ENCODE data around the gene STS.
"Not testable (repeated sequence)": the region's sequence is repeated elsewhere in the genome, so short reads cannot be mapped to it uniquely, and the experiment has no call there.

STS gene

DNA sequence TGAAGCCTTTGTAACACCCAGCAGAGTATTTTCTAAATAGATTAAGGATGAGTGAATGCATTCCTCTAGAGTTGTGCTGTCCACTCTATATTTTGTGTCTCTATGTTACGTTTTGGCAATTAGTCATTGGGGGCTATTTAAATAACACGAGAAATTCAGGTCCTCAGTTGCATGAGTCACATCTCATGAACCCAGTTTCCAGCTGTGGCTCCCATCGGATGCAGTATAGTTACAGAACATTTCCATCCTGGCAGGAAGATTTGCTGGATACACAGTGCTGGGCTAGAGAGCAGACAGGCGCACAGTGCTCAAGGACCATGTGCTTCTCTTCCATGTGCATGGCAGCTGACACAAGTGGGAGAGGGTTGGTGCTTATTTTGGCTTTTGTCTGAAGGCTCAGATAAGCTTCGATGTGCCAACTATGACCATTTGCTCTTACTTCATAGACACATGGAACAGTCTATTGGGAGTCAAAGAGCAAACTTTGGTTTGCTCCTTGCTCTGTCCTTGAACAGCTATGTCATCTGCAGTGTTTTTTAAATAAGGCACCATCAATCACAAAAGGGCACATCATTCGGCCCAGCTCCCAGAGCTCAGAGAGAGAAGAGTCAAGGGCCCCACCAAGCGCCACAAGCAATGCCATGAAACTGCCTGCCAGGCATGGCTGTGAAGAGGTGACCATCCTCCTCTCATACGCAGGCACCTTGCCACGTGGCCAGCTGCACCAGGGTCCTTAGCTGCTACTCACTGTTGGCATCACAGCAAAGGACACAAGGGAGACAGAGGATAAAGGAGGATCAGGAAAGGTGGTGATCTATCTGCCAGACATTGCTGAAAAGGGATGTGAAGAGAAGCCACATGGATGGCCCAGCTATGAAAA, 8.1 kb upstream of the STS start:
- DNase-seq (ENCODE audit: low read depth in 2 of 2): no peak

DNA sequence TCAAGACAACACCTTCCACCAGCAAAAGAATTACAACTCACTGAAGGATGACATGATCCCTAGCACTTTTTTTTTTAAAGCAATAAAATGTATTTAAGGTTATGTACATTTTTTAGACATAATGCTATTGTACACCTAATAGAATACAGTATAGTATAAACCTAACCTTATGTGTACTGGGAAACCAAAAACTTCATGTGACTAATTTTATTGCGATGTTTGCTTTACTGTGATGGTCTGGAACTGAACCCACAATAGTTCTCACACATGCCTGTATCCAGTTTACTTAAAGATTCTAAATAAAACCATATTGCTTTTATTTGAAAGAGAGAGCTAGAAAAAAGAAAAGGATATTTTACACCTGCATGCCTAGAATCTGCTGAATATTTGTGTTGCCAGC, 4.4 kb upstream of the STS start:
- DNase-seq (ENCODE audit: low read depth in 2 of 2): no peak

DNA sequence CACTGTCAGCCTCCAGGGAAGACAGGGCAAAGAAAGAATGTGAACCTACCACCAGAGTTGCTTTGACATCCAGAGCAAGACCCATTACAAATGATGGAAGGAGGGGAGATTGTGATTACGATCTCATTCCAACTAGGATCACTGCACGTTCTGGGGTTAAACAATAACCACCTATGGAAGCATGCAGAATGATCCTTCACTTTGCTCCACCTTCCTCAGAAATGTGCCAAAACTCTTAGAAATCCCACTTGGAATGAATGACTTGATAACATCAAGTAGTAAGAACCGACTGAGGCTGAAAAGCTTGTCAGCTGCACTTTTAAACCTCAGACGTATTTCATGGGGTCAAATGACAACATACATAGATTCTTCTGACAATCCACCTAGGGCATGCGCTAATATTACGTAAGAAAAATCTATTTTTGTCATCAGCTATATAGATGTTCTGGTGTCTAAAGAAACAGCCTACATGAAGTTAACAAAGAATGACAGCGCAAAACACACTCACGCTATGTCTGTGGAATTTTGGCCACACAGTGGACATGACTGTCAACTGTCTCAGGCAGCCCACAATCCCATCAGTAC, 3.5 kb upstream of the STS start:
- DNase-seq (ENCODE audit: low read depth in 2 of 2): no peak

DNA sequence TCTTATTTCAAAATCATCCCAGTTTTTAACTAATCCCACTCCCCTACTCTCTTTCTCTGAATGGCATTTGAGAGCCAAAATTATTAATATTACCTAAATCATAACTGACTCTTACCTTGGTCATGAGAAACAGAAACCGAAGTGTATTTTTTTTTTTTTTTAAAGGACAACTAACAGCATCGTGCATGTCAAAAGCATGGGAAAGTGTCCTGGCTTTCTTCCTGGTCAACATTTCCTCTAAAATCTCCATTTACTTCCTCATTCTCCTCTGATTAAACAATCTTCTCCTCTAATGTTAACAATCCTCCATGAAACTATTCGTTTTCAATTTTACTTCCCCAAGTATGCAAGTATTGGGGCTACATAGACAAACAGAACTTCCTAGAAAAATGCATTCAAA, 2.1 kb upstream of the STS start:
- DNase-seq (ENCODE audit: low read depth in 2 of 2): no peak

DNA sequence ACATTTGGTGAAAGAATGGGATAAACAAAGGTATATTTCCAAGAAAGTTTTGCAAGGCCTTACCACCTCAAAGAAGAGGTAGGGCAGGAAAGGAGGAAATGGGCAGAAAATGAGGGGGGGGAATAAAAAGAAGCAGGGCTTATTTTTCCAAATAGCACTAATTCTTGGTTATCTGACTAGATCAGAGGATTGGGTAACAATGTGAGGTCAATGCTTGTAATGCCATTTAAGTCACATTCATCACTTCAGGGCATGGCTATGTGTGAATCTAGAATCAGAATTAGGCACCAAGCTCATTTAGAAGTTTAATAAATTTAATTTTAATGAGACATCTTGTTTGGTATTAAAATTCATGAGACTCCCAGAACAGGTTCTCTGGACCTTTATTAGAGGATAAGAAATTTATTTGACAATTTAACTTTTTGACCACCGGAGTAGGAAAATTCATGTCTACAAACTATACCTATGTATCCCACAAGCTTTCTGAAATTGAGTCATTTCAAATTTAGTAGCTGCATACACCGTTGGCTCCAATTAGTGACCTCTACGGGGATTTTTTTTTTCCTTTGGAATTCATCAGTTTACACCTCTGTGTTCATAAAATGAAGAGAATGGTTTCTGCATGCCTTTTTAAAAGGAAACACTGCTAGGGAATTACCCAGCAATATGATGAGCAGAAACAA, 1.4 kb upstream of the STS start:
- DNase-seq (ENCODE audit: low read depth in 2 of 2): no peak

DNA sequence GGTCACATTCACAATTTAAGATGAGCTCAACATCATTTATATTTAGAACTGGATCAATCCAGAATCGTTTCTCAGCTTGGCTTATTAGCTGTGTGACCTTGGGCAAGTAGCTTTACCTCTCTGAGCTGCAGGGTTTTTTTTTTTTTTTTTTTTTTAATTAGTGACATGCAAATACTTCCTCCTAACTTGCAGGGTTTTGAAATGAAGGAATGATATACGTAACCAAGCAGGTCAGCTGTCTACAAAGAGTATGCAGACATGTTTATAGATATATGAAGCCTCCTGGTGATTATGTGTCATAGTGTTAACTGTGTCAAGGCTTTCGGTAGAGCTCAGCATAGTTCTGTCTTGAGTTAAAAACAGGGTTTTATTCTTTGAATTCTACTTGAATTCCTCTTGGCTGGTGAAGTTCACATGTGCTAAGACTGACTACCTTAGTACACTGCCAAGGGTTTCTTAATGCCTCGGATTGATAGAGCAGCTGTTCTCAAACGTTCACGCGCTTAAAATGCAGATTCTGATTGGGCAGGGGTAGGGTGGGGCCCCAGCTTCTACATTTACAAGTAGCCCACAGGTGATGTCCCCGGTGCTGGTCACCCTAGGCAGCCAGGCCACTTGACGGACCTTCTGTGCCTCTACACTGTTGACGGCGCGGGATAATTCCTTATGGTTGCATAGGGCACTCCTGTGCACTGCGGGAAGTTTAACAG, 654 bp upstream of the STS start:
- no peak for DNase-seq (ENCODE audit: low read depth in 2 of 2)

DNA sequence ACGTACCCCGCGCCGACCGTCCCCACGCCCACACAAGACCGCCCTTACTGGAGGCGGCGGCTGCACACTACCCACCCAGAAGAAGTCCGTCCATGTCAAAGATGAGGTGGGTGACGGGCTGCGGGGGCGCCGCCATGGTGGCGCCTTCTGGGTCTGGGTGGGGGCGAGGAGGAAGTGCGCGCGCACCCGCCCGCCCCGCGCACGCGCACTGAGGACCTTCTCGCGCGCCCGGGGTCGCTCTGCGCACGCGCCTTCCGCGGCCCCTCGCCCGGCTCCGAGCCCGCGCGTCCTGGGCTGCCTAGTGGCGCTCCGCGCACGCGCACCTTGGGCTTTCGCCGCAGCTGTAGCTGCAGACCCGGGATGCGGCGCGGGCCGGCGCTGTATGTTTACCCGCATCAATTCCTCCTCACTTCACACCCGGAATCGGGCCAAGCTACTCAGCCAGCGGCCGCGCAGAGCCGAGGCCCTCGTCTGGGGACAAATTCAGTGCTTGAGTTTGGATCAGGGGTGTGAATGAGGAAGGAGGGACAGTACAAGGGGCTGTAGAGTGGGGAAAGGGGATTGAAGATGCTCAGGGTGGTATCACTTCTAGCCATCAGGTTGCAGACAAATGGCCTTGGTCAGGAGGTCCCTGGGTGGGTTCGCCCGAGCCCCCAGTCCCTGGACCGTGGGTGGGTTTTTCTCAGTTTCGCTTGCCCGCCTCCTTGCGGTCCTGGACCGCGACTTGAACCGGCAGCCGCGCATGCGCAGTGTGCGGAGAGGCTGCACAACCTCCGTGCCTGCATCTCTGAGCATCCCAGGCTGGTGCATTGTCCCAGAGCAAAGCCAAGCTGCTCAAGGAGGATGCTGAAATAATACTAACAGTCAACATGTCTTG, 704 bp downstream of the STS start, which contains the start of gene PUDP:
Gene PUDP (minus strand): TSS at position 176 of the 877 bp plus-strand sequence. CDS start 40 bp downstream, at position 136.
- peak; percentile 57 to 84 for DNase-seq (ENCODE audit: low read depth in 2 of 2)

DNA sequence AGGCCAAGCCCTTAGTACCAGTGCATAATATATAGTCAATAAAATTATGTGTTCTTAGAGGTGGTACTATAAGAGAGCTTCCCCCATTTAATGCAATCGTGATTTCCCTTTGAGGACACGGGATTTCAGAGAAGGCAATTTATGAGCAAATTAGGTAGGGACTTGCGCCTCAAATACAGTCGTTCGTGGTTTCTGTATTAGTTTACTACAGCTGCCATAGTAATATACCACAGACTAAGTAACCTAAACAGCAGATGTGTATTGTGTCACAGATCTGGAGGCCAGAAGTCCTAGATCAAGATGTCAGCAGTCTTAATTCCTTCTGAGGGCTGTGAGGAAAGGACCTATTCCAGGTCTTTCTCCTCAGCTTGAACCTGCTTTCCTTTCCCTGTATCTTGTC, 1.9 kb downstream of the STS start:
- no peak for DNase-seq (ENCODE audit: low read depth in 2 of 2)

DNA sequence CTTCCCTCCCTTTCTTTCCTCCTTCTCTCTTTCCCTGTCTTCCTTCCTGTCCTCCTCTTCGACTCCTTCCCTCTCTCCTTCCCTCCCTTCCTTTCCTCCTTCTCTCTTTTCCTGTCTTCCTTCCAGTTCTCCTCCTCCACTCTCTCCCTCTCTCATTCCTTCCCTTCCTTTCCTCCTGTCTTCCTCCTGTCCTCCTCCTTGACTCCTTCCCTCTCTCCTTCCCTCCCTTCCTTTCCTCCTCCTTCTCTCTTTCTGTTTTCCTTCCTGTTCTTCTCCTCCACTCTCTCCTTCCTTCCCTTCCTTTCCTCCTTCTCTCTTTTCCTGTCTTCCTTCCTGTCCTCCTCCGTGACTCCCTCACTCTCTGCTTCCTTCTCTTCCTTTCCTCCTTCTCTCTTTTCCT, 5.7 kb downstream of the STS start:
- DNase-seq (ENCODE audit: low read depth in 2 of 2): no peak

DNA sequence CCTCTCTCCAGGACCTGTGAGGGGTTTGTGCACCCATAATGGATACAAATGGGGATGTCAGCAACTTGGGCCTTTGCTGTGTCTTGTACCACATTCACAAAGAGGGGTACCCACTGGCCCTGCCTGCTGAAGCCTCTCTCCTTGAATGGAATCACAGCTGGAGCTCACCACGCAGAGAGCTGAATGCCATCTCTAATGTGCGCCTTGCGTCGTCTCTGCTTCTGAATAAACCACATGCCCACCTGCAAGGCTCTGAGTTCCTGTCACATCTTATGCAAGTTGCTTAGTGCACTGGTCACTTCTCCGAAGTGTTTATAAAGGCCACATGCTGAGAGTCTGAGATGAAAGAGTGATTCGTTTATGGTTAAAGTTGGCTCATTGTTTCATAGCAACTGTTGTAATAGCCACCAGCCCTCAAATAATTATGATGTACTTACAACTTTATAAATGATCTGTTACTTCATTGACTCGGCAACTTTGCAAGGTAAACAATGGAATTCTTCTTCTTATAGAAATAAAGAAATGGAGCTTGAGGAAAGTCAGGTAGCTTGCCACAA, 6.6 kb downstream of the STS start:
- DNase-seq (ENCODE audit: low read depth in 2 of 2): no peak

DNA sequence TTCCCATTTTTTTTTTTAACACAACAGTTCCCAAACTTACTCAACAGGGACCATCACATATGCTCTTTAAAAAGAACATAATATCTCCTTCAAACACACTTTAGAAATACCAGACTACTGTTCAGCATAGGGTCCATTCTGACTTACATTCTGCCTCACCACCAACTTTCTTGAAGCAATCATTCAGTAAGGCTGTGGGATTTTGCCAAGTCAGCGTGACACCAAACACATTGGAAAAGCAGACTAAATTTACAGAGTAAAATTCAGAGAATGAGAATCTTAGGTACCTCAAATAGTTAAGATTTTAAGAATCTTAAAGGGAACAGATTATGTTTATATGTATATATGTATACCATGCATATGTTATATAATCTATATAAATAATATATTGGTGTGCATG, 7.7 kb downstream of the STS start:
- no peak for DNase-seq (ENCODE audit: low read depth in 2 of 2)

DNA sequence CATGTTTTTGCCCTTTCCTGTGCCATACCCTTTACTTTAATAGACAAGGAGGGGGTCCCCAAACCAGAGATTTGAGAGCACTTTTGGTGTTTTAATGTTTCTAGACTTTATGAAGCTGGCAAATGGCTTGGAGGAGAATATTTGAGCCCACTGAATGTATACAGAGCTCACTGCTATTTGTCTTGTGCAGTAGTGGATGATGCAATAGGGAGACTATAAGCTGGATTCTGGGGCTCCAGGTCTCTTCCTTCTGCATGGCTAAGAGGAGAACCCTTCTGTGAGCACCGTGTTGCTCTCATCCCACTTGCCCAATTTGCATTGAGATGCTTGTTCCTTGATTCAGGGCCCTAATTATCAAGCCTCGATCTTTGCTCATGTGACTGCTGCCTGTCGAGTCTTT, 9.4 kb downstream of the STS start:
- DNase-seq (ENCODE audit: low read depth in 2 of 2): no peak

DNA sequence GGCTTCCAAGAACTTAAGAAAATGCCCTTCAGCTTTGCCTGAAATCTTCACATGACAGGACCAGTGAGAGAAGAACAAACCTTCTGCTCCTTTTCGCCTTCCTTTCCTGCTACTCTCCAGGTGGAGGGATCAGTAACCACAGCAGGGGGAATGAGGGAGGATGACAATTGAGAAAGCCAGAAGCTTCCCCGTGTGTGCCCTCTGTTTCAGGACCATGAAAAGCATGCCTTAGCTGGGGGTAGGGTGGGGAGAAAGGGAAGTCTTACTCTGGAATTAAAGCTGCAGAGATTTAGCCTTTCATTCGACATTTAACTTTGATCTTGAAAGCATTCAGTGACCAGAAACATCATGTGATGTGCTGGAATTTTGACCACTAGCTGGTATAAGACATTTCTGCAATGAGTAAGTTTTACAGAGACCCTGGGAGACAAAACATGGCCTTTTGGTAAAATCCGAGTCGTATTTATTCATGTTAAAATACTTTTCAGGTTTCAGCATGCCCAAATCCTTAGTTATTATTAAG, 11.0 kb downstream of the STS start:
- no peak for DNase-seq (ENCODE audit: low read depth in 2 of 2)

DNA sequence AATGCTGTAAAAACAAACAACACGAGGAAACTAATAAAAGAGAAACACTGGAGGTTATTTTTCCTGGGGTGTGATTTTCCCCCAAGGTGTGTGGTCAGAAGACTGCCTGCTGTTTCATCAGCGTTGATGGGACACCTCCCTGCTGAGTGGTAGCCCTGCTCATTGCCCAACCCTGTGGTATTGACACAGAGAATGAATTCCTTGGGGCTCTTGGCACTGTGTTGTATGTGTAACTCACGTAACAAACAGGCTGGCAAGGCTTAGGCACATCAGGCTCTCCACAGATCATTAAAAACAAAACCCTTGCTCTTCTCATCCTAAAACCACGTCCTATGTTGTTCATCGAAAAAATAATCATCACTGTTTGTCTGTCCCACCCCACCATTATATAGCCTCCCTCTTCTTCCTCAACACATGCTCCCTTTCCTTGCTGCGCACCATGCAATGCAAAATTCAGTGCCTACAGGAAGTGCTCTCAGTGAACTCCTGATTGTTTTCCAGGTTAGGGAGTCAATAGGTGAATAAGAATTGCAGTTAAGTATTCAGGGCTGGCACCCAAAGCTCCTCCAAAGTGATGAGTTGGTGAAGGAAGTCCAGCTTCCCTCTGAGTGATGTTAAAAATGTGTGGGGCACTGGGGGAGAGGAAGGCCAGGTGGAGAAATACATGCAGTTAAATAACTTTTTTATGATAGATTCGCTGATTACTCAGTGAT, 11.8 kb downstream of the STS start:
- no peak for DNase-seq (ENCODE audit: low read depth in 2 of 2)

DNA sequence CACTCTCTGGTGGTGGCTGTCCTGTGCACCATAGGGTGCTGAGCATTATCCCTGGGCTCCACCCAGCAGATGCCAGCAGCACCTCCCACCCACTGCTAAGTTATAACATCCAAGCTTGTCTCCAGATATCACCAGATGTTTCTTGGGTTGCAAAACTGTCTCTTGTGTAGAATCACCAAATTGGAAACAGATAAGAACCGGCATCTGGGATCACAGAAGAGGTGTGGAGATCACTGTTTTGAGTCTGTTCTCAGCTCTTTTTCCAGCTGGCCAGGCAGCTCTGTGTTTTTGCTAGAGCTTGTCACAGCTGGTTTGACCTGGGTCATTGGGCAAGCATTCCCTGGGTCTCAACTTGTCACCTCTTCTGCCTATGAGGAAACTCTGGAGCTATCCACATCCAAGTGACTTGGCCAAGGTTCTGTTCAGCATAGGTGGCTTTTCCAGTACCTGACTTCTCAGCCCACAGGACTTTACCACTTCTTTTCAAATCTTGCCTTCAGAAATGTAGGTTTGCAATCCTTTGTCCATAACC, 15.7 kb downstream of the STS start:
- DNase-seq (ENCODE audit: low read depth in 2 of 2): no peak

DNA sequence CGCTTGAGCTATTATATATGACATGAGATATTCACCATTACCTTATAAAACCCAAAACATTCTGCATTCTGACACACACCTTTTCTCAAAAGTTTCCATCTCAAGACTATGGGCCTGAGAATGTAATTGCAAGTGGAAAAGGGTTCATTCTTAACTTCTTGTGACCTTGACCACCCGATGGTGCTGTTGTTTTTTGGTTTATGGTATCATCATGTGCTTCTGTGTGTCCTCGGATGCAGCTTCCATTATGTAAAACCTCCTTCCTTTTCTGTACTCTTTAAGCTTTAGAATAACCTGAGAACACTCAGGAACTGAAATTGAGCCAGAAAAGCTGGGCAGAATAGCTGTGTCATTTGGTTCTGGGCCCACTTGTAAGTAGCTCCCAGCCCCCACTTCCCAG, 16.7 kb downstream of the STS start:
- DNase-seq (ENCODE audit: low read depth in 2 of 2): no peak

DNA sequence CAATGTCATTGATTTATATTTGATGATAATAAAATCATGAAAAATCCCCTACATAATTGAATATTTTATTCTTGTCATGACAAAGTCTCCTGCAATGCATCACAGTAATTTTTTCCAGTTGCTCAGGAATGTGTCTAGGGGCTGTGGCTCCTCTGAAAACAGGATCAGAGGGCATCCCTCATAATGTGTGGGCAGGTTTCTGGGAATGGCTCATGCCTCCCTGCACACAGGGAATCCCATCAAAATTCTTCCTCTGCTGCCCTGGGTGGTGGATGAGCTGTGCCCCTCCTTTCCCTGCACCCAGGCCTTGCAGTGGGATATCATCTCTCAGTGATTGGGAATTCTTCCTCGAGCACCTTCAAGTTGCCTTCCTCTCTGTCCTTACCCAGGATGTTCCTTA, 20.9 kb downstream of the STS start:
- no peak for DNase-seq (ENCODE audit: low read depth in 2 of 2)

DNA sequence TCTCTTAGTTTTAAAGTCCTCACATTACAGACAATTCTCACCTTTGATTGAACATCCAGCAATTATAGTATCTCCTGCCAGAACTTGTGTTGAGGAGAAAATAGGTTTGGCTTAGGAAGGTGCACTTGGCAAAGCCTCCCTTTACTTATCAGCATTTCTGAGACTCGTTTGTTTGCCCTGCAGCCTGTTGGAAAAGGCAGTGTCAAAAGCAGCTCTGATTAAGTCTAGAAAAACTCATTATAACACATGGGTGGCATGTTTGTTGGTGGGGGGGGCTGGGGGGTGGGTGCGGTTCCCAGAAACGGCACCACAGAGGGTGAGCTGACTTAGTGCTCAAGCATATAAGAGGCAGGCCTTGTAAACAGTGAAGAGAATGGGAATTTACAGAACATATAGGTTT, 22.1 kb downstream of the STS start:
- DNase-seq (ENCODE audit: low read depth in 2 of 2): no peak

DNA sequence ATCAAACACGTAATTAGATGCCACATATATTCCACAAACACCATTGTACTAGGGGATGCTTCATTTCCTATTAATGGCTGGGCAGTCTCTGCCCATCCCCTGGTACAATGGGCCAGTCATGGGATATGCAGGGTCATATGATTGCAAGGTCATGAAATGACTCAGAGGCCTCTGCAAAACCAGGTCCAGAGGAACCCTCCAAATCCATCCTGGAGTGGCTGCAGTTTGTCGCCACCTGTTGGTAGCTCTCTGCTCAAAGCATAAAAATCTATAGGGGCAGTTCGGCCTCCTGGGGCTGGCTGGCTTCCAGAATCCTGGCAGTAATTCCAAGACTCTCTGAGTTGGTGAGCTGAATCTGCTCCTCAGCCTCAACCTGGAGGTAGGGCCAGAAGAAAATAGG, 23.4 kb downstream of the STS start:
- peak; percentile 3 to 9 for DNase-seq (ENCODE audit: low read depth in 2 of 2)

DNA sequence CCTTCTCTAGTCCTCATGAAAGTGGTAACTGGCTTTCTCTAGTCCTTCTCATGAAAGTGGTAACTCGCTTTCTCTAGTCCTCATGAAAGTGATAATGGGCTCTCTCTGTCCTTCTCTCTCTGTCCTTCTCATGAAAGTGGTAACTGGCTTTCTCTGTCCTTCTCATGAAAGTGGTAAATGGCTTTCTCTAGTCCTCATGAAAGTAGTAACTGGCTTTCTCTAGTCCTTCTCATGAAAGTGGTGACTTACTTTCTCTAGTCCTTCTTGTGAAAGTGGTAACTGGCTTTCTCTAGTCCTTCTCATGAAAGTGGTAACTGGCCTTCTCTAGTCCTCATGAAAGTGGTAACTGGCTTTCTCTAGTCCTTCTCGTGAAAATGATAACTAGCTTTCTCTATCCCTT, 31.3 kb downstream of the STS start:
- DNase-seq (ENCODE audit: low read depth in 2 of 2): not testable (repeated sequence)

All from activated CD4-positive, alpha-beta T cell treated with anti-CD3 and anti-CD28 coated beads for 24 hours (primary cell).